Kidney (tissue), 14 donors: ENCODE measurements around the gene SLITRK6. TPM values are rescaled to one million over a fixed set of nuclear protein-coding genes. Genes with fewer than 3 reads are reported as not detected.
"Not testable (repeated sequence)": the region's sequence is repeated elsewhere in the genome, so short reads cannot be mapped to it uniquely, and the experiment has no call there.

Experiments used
- DNase-seq, 5 donors: peaks; one replicate each; pipeline ENCODE4 v3.0.0-alpha.2; 2013 to 2020
- FAIRE-seq: peaks from 2 replicates; lab custom pipeline; 2012; peaks lifted over from hg19 to GRCh38; lab: Jason Lieb, UNC
- H3K27ac ChIP-seq, 2 donors: one replicate each; pipeline ENCODE4 v1.7.0; 2013; ENCODE audit warnings: low read depth in 2 of 2, low read length in 2 of 2, inconsistent platforms in 1 of 2
- H3K27me3 ChIP-seq: one replicate; pipeline ENCODE4 v1.7.1; 2013; ENCODE audit warnings: low read length, inconsistent platforms; ENCODE audit not compliant: control insufficient read depth, insufficient read depth
- H3K36me3 ChIP-seq, 3 donors: one replicate each; pipeline versions ENCODE4 v1.7.0 to v1.7.1; 2013; ENCODE audit warnings: low read length in 3 of 3, control low read depth in 1 of 3, inconsistent platforms in 1 of 3; ENCODE audit not compliant: insufficient read depth in 3 of 3, control insufficient read depth in 2 of 3
- H3K4me1 ChIP-seq, 3 donors: one replicate each; pipeline versions ENCODE4 v1.7.0 to v1.7.1; 2013; ENCODE audit warnings: low read length in 3 of 3, inconsistent platforms in 1 of 3, low read depth in 1 of 3; ENCODE audit not compliant: control insufficient read depth in 2 of 3, insufficient read depth in 2 of 3
- H3K4me3 ChIP-seq, 3 donors: one replicate each; pipeline versions ENCODE4 v1.7.0 to v1.8.1; 2013; ENCODE audit warnings: low read length in 3 of 3, control low read depth in 1 of 3, inconsistent platforms in 1 of 3
- H3K9ac ChIP-seq, 3 donors: one replicate each; pipeline versions ENCODE4 v1.7.0 to v1.7.1; 2013; ENCODE audit warnings: low read length in 3 of 3, control low read depth in 1 of 3, inconsistent platforms in 1 of 3
- H3K9me3 ChIP-seq, 3 donors: one replicate each; pipeline versions ENCODE4 v1.7.0 to v1.7.1; 2013; ENCODE audit warnings: low read length in 3 of 3, control low read depth in 1 of 3, inconsistent platforms in 1 of 3; ENCODE audit not compliant: control insufficient read depth in 2 of 3, insufficient read depth in 1 of 3
- CTCF ChIP-seq: IDR thresholded peaks from 3 replicates; pipeline ENCODE4 v1.5.1; 2012; ENCODE audit warnings: mild to moderate bottlenecking, moderate library complexity, borderline replicate concordance; ENCODE audit not compliant: insufficient read depth; ENCODE audit errors: extremely low read depth
- intact Hi-C: fragments of 100-400 bp; cut with DNase I; formaldehyde crosslinking; loops from one replicate; pipeline ENCODE4 v1.11.1; 2022
- polyA plus RNA-seq: library from polyadenylated mRNA; stranded (reverse); fragments of 350-450 nt; fragmentation: Illumina TruSeq; extraction: RNeasy Lipid Tissue Mini Kit (QIAGEN cat#74804); gene quantifications from one replicate; pipeline ENCODE4 v1.2.3, GENCODE V29; 2014; ENCODE audit warnings: low read depth, low replicate concordance; ENCODE audit not compliant: insufficient read depth
- total RNA-seq: library from RNA; stranded (reverse); fragmentation: NEBNext Ultra II Directional; extraction: Animal tissue kit (Norgen Biotek cat#: 25700); gene quantifications from one replicate; pipeline ENCODE4 v1.2.1, GENCODE V29; 2021
- donor health status: control.
- donor health status: control.
- donor health status: control.
- donor health status: control.
- donor health status: control.
- donor health status: DM: yes; HTN: yes; CAD: no.
- donor health status: Normal renal cell carcinoma (clear cell type).

The SLITRK6 gene
- total and polyA plus RNA-seq, 2 donors from 2014 or later, result 0.09 TPM; not detected in 1

GRCh38 chr13:85755123-85755522, 44.1 kb downstream of the SLITRK6 start:
- Histone ChIP-seq H3K4me1 (no peaks in the 10 kb centered on the region), H3K4me3 (no peak overlapping the region), H3K27ac (no peak overlapping the region), H3K9me3 (no peaks in the 10 kb centered on the region), H3K27me3 (no peaks in the 10 kb centered on the region), H3K9ac (no peak overlapping the region), H3K36me3 (no peaks in the 10 kb centered on the region)
- TF ChIP-seq CTCF, result no peak
- intact Hi-C loops, result no loop called here
- DNase-seq (no peak), FAIRE-seq (no peak)

- not testable (repeated sequence) for H3K27me3 ChIP-seq
Observed at GRCh38 chr13:85743201-85743770, 55.9 kb downstream of the SLITRK6 start.

More at GRCh38 chr13:85743201-85743770, 55.9 kb downstream of the SLITRK6 start:
- H3K9ac ChIP-seq, H3K27ac ChIP-seq, intact Hi-C loops, FAIRE-seq, H3K4me3 ChIP-seq, DNase-seq, H3K36me3 ChIP-seq, H3K9me3 ChIP-seq, H3K4me1 ChIP-seq: not testable (repeated sequence)
